Tibial nerve (tissue), 4 donors: ENCODE data around the gene ZFYVE16.

Experiments used
- EP300 ChIP-seq, 2 donors: sonication (generic); formaldehyde crosslinking; IDR thresholded peaks; one replicate each; pipeline ENCODE4 v1.6.1; 2017; ENCODE audit warnings: antibody characterized with exemption in 2 of 2, mild to moderate bottlenecking in 1 of 2
- TF ChIP-seq, protein P1 (sequence below), 5 experiments: fragments of 200-600 bp in 3 of 5; fragments of 450-650 bp in 2 of 5; sonication (generic) in 3 of 5; IDR thresholded peaks; one replicate each; pipeline ENCODE4 v1.5.1; 2016 to 2019; ENCODE audit warnings: antibody characterized with exemption in 5 of 5, mild to moderate bottlenecking in 3 of 5, moderate library complexity in 2 of 5

DNA sequence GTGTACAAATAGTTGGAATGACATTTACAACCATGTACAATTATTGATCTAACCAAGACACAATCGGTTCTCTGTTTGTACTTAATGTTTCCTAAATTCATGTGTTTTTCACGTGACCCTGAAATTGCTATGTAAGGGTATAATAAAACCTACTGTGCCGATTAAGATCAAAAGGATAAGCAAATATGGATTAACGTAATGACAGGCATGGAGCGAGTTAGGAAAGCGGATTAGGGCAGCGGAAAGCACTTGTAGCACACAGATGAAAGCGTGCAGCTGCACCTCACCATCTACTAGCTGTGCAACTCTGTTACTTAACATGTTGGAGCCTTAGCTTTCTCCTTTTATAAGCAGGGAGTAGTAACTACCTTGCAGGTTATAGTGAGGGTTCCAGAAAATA is 38.3 kb upstream of the ZFYVE16 start:
- TF ChIP-seq, protein P1, sequence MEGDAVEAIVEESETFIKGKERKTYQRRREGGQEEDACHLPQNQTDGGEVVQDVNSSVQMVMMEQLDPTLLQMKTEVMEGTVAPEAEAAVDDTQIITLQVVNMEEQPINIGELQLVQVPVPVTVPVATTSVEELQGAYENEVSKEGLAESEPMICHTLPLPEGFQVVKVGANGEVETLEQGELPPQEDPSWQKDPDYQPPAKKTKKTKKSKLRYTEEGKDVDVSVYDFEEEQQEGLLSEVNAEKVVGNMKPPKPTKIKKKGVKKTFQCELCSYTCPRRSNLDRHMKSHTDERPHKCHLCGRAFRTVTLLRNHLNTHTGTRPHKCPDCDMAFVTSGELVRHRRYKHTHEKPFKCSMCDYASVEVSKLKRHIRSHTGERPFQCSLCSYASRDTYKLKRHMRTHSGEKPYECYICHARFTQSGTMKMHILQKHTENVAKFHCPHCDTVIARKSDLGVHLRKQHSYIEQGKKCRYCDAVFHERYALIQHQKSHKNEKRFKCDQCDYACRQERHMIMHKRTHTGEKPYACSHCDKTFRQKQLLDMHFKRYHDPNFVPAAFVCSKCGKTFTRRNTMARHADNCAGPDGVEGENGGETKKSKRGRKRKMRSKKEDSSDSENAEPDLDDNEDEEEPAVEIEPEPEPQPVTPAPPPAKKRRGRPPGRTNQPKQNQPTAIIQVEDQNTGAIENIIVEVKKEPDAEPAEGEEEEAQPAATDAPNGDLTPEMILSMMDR (IDR thresholded peaks at IDR 0.05) = no peak
- no peak for TF ChIP-seq EP300 (IDR thresholded peaks at IDR 0.05)
